ENCODE data around the gene RNF220.

The RNF220 gene

DNA sequence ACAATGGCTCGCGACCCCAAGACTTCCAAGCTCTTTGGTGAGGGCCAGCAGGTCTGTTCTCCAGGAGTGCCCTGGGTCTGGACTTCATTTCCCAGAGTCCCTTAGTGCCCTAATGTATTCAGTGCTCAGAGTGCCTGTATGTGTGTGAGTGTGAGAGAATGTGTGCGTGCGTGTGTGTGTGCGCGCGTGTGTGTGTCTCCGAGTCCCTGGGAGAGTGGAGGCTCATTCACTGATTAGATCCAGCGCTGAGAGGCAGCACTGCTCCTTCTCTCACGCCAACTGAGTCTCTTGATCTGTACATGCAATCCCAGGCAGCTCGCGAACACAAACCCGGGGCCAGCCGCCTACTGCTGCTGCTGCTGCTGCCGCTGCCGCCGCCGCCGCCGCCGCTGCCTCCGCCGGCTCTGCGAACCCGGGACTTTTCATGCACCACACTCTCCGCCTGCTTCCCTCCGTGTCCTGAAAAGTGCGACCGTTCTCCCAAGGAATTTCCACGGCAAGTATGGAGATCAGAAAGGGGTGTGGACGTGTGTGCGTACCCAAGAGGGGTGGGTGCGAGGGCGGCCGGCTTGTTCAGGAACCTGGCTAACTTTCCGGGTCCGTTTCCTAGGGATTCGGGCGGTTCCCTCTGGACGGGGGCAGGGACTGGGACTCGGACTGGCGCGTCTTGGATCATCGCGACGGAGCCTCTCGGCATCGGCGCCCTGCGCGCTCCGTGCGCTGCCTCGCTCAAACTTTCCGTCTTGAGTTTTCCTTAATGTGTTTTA, at the start of gene RNF220:
Gene RNF220 (plus strand): TSS at position 225 of the 767 bp plus-strand sequence.
- DNase-seq, result peak; percentile 88

DNA sequence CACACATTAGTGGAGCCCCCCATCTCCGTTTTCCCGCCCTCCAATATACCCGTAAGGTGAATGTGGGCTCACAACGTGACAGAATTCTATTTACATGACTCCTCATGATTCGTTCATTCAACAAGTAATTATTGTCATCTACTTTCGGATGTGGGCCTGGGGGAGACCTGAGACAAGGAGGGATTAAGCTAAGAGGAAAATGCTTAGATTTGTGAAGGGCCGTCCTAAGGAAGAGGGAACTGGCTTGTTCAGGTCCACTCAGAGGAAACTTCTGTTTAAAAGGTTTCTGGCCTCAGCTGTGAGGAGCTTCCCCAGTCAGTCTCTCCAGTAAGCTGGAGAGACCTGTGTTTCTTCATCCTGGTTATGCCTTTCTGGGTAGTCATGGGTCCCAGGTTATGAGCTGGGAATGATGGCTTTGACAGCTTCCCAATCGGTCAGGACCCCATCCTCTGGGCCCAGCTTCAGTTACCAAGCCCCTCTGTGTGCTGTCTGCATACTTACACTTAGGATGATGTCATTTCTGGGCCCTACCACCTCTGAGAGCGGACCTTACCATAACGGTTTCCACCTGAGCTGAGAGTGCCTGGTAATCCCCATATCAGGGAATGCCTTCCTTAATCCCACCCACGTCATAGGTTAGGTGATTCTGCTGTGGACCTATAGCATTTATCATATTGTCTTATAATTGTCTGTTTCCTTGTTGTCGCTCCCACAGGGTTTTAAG, 49.3 kb upstream of the RNF220 start:
- DNase-seq, result peak; percentile 63

DNA sequence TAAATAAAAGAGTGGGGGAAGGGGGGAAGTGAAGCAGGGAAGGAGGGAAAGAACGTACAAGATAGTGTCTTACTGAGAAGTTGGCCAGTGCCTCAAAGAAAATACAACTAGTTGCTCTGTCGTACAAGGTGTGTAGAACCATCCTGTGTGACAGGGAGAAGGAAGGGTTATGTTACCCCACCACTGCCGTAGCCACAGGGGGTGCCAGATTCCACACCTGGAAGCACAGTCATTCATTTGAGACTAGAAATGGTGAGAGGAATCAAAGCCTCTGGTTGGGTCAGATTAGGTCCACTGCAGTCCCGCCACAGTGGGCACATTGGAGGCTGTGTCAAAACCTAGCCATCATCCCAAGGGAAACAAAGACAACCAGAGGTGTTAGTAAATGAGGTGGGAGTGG, 47.3 kb upstream of the RNF220 start:
- DNase-seq, result no peak

DNA sequence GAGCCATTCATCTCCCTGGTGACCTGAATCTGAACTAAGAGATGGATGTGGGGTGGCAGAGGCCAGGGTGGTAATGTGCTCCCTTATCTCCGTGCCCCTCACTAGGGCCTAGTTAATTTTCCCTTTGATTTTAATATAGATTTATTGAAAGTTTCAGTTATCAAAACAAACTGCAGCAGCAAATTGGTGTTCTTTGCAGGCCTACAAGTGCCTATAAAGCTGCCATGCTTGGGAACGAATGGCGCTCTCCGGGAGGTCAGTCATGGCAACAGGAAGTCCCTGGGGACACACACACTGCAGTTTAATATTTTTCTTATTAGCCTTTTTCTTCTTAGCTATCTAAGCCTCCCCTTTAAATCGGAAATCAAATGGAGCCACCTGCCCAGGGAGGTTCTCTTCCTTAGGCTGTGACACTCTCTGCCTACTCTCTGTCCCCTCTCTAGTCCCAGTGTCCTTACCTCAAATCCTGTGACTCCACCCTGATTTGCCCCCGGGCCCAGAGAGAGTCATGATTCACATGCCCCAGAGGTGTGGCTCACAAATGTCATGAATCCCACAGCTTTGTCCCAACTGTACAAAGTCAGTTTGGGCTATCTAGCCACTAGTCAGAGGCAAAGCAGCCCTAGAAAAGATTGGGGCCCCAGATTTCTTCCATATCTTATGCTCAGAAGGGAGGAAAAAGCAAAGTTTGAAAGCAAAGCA, 45.7 kb upstream of the RNF220 start:
- no peak for DNase-seq

DNA sequence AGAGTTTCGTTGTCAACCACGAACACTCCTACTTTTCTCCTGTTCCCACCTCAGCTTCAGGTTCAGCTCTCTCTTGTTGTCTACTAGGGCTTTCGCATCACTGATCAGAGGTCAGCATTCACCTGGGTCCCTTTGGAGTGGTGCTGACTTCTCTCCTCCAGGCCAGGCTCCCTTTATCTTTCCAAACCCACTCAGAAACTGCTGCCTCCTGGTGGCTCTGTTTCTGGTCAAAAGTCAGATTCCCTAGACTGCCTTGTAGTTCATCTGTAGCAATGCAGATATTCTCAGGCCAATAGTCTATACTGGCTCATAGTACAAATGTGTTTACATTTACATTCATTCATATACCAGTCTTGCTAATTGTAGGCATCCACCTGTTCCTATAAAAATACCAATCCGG, 43.6 kb upstream of the RNF220 start:
- DNase-seq, result peak; percentile 30

DNA sequence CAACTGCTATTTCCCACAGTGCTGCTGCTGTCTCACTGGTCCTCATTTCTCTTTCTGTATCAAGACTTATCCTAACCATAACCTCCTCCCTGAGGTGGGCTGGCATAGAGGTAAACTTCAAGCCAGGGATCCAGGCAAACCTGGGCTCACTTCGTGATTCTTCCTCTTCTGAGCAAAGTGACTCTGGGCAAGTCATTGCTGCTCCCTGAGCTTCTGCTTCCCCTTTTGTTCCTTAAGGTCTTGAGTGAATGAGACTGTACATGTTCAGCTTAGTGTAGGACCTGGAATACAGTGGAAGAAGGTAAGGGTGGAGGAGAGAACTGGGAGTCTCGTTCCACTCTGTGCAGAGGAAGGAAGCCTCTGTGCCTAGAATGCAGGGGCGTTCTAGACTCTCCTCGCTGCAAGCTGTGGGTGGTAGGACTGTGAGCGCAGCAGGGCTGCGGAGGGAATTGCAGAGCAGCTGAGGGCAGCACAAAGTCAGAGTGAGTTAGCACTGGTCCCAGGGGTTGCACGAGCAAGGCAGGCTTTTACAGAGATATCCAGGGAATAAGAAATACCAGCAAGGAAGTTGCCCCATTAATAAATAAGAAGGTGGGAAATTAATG, 38.6 kb upstream of the RNF220 start:
- no peak for DNase-seq

DNA sequence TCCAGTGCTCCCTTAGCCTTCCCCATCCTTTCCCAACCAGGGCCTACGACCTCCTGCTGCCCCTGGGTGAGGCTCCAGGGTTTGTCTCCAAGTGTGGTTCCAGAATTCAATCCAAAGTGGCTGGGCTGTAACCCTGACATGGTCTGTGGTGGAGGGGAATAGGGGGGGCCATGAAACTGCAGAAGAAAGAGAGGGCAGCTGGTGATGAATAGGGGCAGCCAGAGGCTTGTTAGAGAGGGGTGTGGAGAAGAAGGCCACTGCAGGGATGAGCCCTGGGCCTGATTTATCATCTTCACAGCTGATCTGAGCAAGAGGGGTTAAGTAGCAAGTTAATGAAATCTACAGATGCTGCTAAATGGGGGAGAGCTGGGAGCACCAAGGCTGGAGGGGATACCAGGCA, 37.1 kb upstream of the RNF220 start:
- no peak for DNase-seq

DNA sequence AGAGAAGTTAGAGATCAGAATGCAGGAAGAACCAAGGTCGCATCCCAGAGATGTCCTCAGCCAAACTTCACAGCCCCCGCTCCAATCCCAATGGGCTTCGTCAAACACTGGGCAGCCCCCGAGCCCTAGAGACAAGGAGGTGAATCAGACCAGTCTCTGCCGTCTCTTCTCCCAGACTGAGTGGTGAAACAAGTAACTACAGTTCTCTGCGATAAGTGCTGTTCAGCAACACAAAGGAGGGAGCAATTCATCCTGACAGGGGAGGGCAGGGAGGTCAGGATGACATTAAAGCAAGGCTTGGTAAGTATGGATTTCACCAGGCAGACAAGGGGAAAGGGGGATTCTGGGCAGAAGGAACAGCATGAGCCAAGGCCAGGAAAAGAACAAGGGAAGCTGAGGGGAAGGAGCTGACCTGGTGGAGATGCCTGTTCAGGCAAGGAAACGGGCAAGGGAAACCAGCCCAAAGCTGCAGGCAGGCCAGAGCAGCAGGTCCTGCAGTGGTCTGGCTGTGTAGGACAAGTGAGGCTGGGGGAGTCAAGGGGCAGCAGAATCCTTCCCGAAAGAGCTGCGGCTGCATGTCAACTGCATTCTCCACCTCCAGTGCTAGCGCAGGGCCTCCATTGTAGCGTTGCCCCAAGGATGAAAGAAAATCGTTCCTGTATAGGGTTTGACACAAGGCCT, 36.4 kb upstream of the RNF220 start:
- DNase-seq, result no peak

DNA sequence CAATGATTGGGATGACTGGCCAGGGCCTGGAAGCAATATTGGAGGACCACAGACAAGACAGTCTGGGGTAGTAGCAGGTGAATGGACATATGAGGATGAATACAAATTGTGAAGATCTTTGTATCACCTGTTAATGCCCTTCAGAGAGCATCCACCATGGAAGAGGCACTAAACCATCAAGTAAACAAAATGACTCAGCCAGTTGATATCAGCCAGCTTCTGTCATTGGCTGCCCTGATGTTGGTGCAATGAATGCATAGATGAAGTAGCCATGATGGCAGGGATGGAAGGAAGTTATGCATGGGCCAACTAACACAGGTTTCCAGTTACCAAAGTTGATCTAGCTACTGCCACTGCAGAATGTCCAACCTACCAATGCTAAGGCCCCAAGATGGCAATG, 33.8 kb upstream of the RNF220 start:
- peak; percentile 86 for DNase-seq

DNA sequence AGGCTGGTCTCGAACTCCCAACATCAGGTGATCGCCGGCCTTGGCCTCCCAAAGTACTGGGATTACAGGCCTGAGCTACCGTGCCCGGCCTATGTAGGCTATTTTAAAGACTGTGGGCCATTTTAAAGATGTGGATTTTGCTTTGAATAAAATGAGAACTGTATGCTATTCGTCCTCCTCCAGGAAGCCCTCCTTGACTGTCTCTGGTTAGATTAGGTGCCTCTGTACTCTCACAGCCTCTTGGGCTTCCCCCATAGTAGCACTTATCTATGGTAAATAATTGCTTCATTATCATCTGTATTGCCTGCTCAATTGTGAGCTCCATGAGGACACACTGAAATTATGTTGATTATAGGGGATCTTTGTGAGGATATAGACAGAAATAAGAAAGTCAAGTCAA, 29.5 kb upstream of the RNF220 start:
- no peak for DNase-seq

DNA sequence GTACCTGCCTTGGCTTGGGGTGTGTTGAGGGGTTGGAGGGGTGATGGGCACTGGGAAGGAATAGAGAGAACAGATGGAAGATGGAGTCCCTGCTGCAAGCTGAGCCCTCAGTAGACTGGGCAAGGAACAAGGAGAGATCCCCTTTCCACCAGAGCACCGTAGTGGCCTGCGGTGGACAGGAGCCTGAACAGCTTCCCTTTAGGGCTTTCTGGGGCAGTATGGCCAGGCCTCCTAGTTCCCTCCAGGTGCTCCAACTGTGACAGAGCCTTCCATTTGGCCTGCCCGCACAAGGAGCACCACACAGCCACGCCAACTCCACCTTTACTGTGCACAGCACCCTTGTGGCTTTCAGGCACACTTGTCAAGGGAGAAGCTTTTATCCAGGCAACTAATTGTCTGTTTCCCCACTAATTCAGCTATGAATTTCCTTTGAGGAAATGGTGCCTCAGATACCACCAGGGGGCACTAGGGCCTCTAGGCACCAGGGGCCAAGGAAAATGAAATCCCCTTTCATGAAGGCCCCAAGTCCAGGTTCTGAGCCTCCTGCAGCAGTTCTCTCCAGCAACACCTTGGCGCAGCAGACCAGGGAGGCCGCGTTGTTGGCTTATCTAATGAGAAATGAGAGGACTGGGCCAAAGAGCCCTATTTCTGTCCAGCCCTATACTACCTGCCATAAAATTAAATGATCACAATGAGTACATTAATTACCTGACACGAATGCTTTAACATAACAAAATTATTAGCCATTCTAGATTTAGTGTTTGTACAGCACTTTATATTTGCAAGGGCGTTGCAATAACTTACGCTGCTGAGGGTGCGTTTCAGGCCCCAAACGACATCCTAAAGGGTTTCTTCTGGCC, 26.9 kb upstream of the RNF220 start:
- DNase-seq, result peak; percentile 86

DNA sequence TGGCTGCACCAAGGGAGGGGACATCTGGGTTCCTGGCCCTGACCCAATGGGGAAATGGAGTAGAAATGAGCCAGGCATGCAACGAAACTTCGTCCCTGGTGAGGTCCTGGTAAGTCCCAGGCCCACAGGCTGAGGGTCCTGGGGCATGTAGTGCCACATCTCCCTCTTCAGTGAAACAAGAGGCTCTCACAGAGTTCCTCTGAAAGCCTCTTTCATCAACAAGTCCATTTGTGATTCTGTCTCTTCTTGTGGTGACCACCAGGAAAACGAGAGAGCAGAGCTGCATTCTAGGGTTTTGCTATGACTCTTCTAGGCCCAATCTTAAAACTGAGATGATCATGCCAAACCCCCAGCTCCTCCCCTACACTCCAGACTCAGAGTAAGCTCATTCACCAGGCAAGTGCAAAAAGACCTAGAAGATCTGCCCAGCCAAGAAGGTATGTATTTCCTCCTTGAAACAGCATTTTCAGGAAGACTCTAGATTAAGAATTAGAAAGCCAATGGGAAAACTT, 24.3 kb upstream of the RNF220 start:
- DNase-seq, result no peak

DNA sequence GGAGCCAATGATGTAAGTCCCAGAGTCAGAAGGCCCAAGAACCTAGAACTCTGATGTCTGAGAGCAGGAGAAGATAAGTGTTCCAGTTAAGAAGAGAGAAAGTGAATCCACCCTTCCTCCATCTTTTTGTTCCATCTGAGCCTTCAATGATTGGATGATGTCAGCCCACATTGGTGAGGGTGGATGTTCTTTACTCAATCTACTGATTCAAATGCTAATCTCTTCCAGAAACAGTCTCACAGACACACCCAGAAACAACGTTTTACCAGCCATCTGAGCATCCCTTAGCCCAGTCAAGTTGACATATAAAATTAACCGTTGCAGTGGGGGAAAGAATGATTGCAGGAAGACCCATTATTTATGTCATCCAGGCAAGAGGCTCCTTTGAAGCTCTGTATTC, 16.5 kb upstream of the RNF220 start:
- no peak for DNase-seq

DNA sequence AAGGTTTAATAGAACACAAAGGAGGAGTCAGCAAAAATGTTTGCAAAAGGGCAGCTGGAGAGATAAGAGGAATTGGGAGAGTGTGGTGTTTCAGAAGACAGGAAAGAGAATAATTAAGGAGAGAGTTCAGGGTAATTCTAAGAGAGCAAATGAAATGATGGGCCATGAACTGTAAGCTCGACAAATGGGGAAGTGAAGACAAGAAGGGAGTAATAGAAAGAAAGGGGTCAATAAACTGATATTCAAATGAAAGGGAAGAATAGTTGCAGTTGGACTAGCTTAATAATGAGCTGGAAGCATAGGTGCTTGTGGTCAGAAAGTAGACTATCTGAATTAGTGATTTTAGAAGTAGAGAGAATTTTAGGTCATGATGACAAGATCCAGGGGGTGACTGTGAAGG, 15.6 kb upstream of the RNF220 start:
- DNase-seq, result no peak

DNA sequence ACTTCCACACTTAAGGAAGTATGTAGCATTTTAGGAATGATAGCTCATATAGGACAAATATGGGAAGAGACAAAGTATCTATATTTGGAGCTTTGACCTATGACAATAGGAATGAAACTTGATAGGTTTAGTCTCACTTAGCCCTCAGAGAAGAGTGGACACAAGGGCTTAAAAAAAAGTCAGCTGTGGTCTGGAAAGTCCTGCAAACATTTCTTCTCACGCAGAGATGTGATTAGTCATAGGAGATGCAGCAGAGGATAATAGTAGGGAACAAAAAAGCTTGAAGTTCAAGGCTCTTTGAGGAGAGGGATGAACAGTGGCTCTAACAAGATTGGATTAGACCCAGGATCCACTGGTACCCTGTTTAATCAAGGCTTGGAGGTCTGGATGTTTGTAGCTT, 14.8 kb upstream of the RNF220 start:
- peak; percentile 86 for DNase-seq

DNA sequence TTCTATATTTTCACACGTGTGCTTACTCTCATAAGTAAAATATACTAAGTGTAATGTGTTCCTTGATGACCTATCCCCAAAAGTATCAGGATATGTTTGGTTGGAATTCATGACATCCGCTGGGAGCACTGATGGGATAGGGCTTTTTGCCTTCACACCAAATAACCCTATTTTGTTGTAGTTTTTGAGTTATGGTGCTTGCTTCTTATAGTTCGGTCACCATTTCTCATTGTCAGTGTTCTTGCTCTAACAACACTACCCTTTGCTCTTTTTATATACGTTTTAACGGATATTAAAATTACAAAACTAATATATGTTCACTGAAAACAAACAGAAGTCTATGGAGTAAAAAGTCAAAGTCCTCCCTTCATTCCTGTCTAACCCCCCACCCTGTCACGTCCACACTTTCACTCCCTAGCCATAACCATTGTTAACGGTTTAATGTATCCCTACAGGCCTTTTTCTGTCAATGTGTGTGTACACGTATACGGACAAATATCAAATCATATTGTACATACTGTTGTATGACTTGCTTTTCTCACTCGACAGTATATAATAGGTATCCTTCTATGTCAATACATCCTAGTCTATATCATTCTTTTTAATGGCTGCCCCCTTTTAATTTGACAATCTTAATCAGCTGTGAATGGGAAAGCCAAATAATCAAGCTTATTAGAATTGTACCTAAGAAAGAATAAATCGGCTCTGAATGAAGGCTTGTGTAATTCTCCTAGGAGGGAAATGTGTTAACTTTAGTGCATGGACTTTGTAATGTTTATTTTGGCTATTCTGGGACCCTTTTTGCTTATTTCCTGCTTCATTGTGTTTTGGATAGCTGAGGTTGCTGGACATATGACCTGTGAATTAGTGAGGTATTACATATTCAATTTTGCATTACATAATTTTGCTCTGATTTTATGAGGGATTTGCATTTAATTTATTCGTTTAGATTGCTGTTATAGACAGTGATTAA, 3.5 kb upstream of the RNF220 start:
- no peak for DNase-seq

DNA sequence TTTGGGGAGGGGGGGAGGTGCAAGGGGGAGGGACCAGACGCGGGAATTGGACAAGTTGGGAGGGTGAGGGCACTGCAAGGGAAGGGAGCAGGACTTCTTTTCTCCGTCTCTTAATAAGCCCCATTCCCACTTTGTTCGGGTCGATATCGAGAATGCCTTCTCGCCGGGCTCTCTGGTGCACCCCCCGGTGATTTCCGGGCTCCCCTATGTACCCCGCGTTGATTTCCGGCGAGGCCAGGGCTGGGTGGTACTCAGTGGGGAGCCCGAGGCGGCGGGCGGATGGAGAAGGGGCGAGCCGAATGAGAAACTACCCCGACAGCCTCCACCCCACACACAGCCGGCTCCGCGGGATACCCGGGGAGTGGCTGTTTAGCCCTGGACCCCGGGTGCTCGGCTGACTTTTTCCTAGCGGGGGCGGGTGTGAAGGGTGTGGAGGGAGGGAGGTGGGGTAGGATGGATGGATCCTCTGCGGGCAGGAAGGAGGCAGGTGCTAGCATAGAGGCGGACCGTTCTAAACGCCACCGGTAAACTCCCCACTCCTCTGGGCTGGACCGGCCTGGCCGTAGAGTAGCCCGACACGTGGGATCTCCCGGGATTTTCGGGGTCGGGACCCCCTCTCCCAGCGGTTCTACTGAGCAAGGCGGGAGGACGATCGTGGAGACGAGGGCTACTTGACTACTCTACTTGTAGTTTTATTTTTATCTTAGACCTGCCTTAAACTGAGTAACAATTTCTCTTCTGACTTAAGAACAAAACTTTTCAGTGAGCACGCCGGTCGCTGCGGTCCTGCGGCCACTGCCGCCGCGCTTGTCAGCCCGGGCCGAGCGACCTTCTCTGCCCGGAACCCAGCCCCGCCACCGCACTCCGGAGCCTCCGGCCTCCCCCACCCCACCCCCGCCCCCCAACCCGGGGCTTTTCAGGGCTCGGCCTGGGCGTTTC, 1.0 kb downstream of the RNF220 start:
- peak; percentile 61 for DNase-seq

DNA sequence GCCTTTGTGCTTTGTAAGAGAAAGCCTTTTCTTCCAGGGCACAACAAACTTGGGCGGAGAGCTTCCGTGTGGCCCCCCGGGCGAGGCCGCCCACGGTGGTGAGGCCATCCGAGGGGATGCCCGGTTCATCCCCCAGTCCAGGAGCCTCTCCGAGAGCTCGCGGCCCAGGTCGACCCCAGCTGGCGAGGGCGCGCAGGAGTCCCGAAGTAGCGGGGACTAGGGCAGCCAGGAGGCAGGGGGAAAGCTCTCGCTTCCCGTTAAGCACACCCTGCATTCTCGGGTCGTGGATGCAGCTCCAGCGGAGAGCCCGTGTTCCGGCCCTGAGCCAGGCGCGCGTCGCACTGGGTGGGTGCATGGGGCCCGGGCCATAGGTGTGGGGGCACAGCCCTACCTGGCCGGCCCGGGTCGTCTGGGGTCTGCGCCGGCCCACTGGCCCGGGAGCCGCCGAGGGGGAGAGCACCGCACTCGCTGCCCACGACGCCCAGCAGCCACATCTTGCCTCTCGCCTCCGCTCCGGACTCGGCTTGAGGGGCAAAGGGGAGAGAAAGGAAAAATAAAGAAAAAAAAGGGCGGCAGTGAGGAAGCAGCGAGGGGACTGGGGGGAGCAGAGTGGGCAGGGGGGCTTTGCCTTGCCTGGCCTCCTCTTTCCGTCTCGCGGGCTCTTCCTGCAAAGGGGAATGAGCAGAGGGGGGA, 1.8 kb downstream of the RNF220 start:
- DNase-seq, result peak; percentile 58
